GM19025 (cell line): ENCODE data around the gene HDAC2.
"Not testable (repeated sequence)": the region's sequence is repeated elsewhere in the genome, so short reads cannot be mapped to it uniquely, and the experiment has no call there.

Source experiments
- ATAC-seq: cut with Tn5 transposase; IDR thresholded peaks from one replicate; pipeline ENCODE4 v1.9.1; 2021; ENCODE audit warnings: mild to moderate bottlenecking, low read depth, moderate library complexity; ENCODE audit not compliant: unreplicated experiment

Gene HDAC2

DNA sequence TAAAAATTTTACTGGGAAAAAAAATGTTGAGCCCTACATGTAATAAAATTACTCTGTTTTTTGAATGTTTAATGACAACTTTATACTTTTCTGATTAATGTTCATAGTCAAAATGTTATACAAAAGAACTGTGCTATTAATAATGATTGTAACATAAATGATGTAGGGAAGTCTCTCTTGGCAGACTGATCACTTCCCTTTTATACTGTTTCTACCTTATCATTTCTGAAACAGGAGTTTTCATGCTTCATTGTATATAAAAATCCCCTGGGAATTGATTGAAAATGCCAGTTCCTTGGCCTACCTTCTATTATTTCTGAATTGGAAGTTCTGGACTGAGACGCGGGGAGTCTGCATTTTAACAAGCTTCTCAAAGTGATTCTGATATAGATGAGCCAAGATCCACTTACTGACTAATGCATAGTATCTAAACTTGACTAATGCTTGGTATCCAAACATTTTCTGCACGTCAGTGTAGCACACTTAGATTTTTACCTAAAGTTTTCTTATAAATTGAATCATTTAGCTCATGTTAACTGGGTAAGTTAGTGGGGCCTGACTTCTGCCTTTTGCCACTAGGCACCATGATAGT, 7.2 kb upstream of the HDAC2 start:
- ATAC-seq: no peak

GRCh38 chr6:113976806-113977205, 5.9 kb upstream of the HDAC2 start:
- no peak for ATAC-seq

DNA sequence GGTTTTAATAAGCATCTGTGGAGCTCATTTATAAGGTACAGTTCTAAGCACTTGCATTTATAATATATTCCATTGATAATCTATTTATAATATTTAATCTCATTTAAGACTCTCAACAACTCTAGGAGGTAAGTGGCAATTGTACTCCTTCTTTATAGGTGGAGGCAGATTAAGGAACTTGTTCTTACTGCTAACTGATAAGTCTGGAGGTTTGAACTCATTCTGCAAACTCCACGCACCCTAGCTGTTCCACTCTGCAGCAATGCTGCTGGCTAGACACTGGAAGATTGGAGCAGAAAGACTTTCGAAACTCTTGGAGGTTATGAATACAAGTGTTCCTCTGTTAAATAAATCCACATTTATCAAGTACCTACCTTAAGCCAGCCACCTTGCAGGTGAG, 793 bp upstream of the HDAC2 start:
- no peak for ATAC-seq

DNA sequence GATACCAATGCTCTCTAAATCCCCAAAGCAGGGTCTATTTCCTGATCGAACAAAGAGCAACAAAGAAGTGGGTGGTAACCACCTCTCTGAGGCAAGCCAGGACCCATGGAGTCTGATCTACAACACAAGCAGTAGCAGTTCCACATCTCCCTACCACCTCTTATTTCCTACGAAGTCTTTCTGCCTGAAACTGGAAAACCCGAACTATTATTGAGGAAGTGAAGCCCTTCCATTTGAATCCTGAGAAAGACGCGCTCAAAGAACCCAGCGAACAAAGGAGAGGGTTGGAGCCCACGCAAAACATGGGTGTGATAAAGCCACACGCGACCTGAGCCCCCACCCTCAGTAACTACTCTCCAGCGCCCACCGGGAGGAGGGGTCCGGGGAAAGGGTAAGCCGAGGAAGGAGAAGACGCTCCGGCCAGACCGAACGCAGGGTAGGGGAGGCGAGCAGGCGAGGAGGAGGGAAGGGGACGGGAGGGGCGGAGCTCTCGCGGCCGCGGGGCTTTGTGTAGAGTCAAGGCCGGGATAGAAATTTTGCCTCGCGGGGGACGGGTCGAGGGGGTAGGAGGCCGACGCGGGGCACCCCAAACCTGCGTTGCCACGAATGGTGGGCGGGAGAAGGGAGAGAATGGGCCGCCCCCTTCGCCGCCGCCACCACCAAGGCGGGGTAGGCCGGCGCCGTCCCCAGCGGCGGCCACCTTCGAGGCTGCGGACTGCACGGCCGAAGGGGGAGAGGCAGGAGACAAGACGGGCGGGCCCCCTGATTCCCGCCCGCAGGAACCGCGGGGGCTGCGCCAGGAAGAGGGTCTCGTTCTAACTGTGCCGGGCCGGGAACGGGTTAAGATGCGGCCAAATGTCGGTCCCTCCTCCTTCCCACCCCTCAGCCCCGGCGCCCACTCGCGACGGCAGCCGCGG, 802 bp downstream of the HDAC2 start:
- ATAC-seq: peak; percentile 30

DNA sequence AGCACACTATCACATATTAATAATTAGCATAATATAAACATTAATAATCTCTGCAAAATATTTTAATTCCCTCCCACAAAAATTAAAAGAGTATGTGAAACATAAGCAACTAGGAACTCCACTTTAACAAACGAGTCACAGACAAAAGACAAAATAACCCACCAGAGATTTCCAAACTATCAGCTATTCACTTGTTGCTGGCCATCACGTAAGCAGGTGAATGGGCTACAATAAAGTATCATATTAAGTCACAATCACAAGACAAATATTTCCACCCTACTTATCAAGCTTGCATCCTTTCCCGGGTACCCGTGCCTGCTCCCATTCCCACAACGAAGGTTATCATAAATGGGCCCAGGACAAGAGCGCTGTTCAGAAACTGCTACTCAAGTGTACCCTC, 2.5 kb downstream of the HDAC2 start:
- no peak for ATAC-seq

DNA sequence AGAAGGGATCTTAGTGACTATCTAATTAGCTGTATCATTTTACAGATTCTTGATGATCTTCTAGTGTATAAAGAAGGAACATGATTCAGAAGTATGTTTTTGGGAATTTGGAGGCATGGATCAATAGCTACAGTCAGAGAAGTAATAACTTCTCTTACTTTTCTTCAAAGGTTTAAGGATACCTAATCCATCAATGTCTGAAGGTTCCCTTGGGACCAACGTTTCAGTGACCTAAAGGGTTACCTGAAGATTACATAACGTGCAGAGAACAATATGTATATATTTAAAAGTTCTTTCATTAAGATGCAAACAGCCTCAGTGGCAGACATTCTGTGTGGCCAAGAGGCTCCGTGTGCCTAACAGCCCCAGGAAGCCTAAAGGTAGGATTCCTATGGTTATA, 3.2 kb downstream of the HDAC2 start:
- ATAC-seq: no peak

DNA sequence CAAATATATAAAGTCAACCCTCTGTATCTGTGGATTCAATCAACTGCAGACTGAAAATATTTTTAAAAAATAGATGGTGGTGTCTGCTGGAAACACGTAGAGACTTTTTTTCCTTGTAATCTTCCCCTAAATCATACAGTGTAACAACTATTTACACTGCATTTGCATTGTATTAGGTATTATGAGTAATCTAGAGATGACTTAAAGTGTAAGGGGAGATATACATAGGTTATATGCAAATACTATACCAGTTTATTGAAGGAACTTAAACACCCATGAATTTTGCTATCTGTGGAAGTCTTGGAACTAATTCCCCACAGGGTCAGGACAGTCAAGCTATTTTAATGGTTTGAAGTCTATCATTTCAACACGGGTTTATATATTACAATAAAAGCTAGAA, 10.2 kb downstream of the HDAC2 start:
- ATAC-seq: no peak

GRCh38 chr6:113959235-113959634, 11.7 kb downstream of the HDAC2 start:
- ATAC-seq: no peak

DNA sequence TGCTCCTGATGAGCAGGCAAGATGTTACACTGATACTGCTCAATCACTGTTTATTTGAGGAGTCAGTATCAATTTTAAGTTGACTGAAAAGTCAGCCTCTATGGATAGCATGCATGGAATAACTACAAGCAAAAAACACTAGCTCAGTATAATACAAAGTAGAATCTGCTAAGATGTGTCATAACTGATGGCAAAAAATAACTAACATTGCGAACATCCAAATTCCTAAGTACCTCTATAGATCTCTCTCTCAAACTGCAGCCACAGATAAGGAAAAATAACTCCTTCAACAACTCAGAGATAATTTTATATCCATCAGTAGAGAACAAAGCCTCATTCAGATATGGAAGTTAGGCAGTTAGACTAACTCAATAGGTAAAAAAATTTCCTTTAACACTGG, 16.3 kb downstream of the HDAC2 start:
- ATAC-seq: no peak

- no peak for ATAC-seq
Observed at GRCh38 chr6:113953346-113953745, 17.6 kb downstream of the HDAC2 start.

DNA sequence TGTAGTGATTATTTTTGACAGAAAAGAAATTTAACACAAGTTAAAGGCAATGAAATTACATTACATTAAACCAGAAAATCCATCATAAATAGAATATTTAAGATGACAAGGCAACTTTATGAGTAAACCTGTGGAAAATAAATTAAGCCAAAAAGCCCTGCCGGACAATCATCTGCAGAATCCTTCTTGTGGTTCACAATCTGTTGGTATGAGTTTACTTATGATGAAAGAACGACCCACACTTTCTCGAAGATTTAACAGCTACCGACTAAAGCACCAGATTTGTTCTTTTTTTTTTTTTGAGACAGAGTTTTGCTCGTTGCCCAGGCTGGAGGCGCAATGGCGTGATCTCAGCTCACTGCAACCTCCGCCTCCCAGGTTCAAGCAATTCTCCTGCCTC, 21.4 kb downstream of the HDAC2 start:
- no peak for ATAC-seq

GRCh38 chr6:113944701-113945100, 26.2 kb downstream of the HDAC2 start:
- ATAC-seq: no peak

GRCh38 chr6:113939825-113940224, 31.1 kb downstream of the HDAC2 start:
- ATAC-seq: no peak

- ATAC-seq: peak; percentile 73
Observed at GRCh38 chr6:113936093-113936934, 34.6 kb downstream of the HDAC2 start.

- ATAC-seq: no peak
Observed at GRCh38 chr6:113934101-113934500, 36.8 kb downstream of the HDAC2 start.

DNA sequence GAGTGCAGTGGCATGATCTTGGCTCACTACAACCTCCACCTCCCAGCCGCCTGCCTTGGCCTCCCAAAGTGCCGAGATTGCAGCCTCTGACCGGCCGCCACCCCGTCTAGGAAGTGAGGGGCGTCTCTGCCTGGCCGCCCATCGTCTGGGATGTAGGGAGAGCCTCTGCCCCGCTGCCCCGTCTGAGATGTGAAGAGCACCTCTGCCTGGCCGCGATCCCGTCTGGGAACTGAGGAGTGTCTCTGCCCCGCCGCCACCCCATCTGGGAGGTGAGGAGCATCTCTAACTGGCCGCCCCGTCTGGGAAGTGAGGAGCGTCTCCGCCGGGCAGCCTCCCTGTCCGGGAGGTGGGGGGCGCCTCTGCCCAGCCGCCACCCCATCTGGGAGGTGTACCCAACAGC, 39.0 kb downstream of the HDAC2 start:
- not testable (repeated sequence) for ATAC-seq

DNA sequence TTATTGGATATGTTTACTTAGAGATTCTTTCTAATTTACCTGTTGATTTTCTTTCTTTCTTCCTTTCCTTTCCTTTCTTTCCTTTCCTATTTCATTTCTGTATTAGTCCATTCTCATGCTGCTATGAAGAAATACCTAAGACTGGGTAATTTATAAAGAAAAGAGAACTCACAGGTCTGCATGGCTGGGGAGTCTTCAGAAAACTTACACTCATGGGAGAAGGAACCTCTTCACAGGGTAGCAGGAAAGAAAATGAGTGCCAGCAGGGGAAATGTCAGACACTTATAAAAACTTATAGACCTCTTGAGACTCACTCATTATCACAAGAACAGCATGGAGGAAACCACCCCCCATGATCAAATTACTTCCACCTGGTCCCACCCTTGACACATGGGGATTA, 40.8 kb downstream of the HDAC2 start:
- no peak for ATAC-seq

DNA sequence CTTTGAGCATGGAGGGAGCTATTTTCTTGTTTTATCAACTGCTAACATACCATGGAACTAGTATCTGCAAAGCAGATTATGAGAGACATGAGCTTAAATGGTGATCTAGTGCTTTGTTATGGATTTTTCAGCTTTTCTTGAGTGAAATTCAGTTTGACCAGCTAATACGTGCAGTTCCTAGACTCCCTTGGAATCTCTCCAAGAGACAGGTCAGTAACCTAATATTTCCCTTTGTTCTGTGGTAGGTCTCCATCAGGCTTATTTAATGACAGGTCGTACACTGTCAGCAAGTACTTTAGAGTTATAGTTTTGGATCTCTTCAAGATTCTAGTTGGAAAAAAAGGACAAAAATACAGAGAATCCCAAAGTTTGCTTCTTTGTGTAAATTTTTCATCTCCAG, 43.9 kb downstream of the HDAC2 start:
- ATAC-seq: no peak

GRCh38 chr6:113925378-113925777, 45.6 kb downstream of the HDAC2 start:
- ATAC-seq: no peak

DNA sequence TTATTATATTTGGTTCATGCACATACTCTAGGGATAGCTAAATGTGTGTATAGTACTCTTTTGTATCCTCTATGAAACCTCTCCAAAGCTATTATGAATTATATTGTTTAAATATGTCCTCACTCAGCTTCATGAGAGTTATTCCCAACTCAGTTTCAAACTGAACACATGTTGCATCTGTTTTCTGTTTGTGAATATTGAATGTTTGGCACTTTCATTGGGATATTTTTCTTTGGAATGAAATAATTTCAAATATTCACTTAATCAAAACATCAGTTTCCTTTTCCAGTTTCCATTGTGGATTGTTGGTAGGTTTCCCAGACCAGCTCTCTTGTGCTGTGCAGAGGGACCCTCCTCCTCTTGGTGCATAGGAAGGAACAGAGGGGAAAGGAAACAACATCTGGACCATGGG, 46.6 kb downstream of the HDAC2 start:
- no peak for ATAC-seq

DNA sequence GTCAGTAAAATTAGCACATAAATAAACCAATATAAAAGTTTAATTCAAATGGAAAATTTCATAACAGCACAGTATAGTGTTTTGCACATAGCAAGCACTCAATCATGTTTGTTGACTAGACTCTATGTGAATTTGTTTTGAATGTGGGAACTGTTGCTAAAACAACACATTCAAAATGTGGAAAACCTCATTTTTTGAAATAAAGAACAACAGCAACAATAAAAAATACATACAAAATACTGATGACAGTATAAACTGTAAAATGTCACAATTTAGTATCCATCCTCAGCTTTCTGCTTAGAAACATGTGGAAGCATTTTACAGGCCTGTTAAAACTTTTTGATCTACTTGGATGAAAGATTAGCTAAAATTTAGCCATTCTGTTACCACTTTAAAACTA, 47.4 kb downstream of the HDAC2 start:
- ATAC-seq: no peak
